ENCODE data around the gene GRIN2A. TPM values are rescaled to one million over a fixed set of nuclear protein-coding genes. Genes with fewer than 3 reads are reported as not detected.

The GRIN2A gene
- total and polyA plus RNA-seq, 3 donors from 2014 or later, result 7.0 to 20.3 (median 10.4) TPM

DNA sequence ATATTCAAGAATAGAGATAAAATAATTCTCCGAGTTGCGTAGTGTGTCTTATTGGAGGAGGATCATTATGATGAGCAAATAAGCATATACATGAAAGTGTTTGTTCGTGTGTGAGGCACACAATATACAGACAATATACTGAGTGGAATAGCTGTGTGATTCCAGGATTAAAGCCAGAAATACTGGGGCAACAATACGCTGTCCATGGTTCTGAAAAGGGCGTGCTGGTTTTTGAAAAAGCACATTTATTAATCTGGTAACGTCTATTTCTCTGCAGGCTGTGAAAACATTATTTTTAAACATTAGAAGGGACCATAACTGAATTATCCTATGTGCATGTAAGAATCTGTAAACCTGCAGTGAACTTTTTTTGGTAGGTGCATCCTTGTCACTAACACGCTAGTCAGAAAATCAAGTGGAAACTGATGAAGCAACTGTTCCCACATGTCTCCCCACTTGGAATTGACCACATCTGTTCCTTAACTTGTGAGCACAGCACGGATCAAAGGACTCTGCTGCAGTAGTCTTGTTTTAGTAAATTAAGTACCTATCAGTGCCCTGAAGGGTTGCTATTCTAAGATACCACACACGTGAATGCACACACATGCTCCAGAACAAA, 346.0 kb downstream of the GRIN2A start:
- intact Hi-C loops (cut with DNase I; ENCODE audit: low total_unique reads), result no loop called here
- H3K4me3 ChIP-seq, result no peak overlapping the region
- H3K4me1 ChIP-seq, result no peaks in the 10 kb centered on the region
- peak; percentile 22 for DNase-seq
- H3K9me3 ChIP-seq, result no peaks in the 10 kb centered on the region
- H3K36me3 ChIP-seq (ENCODE audit: low read depth, missing control alignments), result no peaks in the 10 kb centered on the region
- no peak overlapping the region for H3K27ac ChIP-seq
- WGBS, 2 donors, result 42 to 45% methylated on average over 9 of the region's 9 CpGs
- no peaks in the 10 kb centered on the region for H3K27me3 ChIP-seq
- TF ChIP-seq POLR2A (IDR thresholded peaks at IDR 0.05), result no peak
- TF ChIP-seq, protein P1, sequence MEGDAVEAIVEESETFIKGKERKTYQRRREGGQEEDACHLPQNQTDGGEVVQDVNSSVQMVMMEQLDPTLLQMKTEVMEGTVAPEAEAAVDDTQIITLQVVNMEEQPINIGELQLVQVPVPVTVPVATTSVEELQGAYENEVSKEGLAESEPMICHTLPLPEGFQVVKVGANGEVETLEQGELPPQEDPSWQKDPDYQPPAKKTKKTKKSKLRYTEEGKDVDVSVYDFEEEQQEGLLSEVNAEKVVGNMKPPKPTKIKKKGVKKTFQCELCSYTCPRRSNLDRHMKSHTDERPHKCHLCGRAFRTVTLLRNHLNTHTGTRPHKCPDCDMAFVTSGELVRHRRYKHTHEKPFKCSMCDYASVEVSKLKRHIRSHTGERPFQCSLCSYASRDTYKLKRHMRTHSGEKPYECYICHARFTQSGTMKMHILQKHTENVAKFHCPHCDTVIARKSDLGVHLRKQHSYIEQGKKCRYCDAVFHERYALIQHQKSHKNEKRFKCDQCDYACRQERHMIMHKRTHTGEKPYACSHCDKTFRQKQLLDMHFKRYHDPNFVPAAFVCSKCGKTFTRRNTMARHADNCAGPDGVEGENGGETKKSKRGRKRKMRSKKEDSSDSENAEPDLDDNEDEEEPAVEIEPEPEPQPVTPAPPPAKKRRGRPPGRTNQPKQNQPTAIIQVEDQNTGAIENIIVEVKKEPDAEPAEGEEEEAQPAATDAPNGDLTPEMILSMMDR (IDR thresholded peaks at IDR 0.05), result no peak

DNA sequence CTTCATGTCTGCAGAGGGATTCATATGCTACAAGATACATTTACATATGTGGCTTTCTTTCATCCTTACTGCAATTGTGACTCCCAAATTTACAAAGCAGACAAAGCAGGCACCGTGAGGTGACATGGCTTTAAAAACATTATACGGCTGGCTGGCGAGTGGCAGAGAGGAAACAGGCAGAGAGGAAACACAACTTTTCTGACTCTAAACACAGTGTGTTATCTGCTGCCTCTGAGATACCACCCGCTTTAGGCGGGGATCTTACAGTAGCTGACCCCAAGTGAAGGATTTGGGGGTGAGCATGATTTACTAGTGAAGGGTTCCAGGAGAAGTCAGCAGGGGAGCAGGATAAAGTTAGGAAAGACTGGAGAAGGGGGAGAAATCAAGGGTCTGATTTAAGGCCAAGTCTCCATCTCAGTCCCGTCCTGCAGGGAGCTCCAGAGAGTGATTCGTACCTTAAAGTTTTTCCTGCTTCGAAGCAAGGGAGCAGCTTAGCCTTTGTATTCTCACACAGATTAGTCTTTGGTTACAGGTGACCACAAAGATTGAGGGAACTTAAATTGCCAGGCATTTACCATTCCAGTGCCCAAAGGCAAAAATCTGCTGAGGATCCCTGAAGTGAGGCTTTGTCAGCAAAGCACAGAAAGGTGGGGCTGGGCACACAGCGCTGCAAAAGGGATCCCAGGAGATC, 355.0 kb downstream of the GRIN2A start:
- Histone ChIP-seq H3K36me3 (ENCODE audit: low read depth, missing control alignments) (no peaks in the 10 kb centered on the region), H3K9me3 (no peaks in the 10 kb centered on the region), H3K27me3 (no peaks in the 10 kb centered on the region), H3K27ac (no peak overlapping the region), H3K4me1 (no peaks in the 10 kb centered on the region), H3K4me3 (no peak overlapping the region)
- intact Hi-C loops (cut with DNase I; ENCODE audit: low total_unique reads), result no loop called here
- DNase-seq, result no peak
- WGBS, 2 donors, result 61% methylated on average over 9 of the region's 9 CpGs
- no peak for TF ChIP-seq POLR2A (IDR thresholded peaks at IDR 0.05)
- TF ChIP-seq, protein P1 (IDR thresholded peaks at IDR 0.05), result no peak

DNA sequence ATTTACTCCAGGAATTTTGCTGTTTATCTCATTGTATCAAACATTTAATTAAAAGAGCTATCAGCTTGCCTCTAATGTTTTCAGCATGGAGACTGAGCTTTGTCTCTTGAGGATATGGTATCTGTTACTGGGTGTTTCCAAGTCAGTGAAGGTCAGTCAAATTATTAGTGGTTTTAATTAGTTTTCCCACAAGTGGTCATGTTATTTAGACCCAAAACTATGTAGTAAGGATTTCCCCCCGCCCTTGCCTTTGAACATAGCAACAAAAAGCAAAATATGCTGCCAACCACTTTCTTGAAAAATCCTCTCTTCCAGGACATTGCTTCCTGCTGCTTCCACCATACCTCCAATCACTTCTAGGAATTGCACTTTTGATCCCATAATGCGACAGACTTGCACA, 355.6 kb downstream of the GRIN2A start:
- no peaks in the 10 kb centered on the region for H3K27me3 ChIP-seq
- H3K36me3 ChIP-seq (ENCODE audit: low read depth, missing control alignments), result no peaks in the 10 kb centered on the region
- H3K9me3 ChIP-seq, result no peaks in the 10 kb centered on the region
- no peaks in the 10 kb centered on the region for H3K4me1 ChIP-seq
- DNase-seq, result no peak
- 51 to 66% methylated on average over 2 of the region's 2 CpGs for WGBS, 2 donors
- H3K27ac ChIP-seq, result no peak overlapping the region
- intact Hi-C loops (cut with DNase I; ENCODE audit: low total_unique reads), result no loop called here
- TF ChIP-seq, protein P1 (IDR thresholded peaks at IDR 0.05), result no peak
- no peak for TF ChIP-seq POLR2A (IDR thresholded peaks at IDR 0.05)
- H3K4me3 ChIP-seq, result no peak overlapping the region

GRCh38 chr16:9824200-9825068, 357.8 kb downstream of the GRIN2A start:
- intact Hi-C loops (cut with DNase I; ENCODE audit: low total_unique reads), result no loop called here
- no peak overlapping the region for H3K27ac ChIP-seq
- H3K27me3 ChIP-seq, result no peaks in the 10 kb centered on the region
- H3K4me3 ChIP-seq, result no peak overlapping the region
- H3K4me1 ChIP-seq, result no peaks in the 10 kb centered on the region
- TF ChIP-seq, protein P1 (IDR thresholded peaks at IDR 0.05), result no peak
- no peak for TF ChIP-seq POLR2A (IDR thresholded peaks at IDR 0.05)
- H3K36me3 ChIP-seq (ENCODE audit: low read depth, missing control alignments), result no peaks in the 10 kb centered on the region
- H3K9me3 ChIP-seq, result no peaks in the 10 kb centered on the region
- no peak for DNase-seq
- WGBS, 2 donors, result 57 to 64% methylated on average over 12 of the region's 12 CpGs
